BLaER1 (cell line): ENCODE results near the gene TMEM8B.

Source experiments
- H3K27ac ChIP-seq: shearing (Covaris generic); formaldehyde crosslinking; 2 replicates; pipeline ENCODE4 v1.8.1; 2022
- H3K27me3 ChIP-seq: shearing (Covaris generic); formaldehyde crosslinking; 2 replicates; pipeline ENCODE4 v1.8.1; 2022
- H3K36me3 ChIP-seq: shearing (Covaris generic); formaldehyde crosslinking; 2 replicates; pipeline ENCODE4 v1.8.1; 2022
- H3K4me1 ChIP-seq: shearing (Covaris generic); formaldehyde crosslinking; 2 replicates; pipeline ENCODE4 v1.8.1; 2022
- H3K4me2 ChIP-seq: shearing (Covaris generic); formaldehyde crosslinking; 2 replicates; pipeline ENCODE4 v1.8.1; 2022
- H3K4me3 ChIP-seq: shearing (Covaris generic); formaldehyde crosslinking; 2 replicates; pipeline ENCODE4 v1.8.1; 2022
- H3K9ac ChIP-seq: shearing (Covaris generic); formaldehyde crosslinking; 2 replicates; pipeline ENCODE4 v1.8.1; 2022
- H3K9me3 ChIP-seq: shearing (Covaris generic); formaldehyde crosslinking; 2 replicates; pipeline ENCODE4 v1.8.1; 2022
- H4K20me1 ChIP-seq: shearing (Covaris generic); formaldehyde crosslinking; 2 replicates; pipeline ENCODE4 v1.8.1; 2022
- Cebpa-rat ChIP-seq: shearing (Covaris generic); IDR thresholded peaks from 2 replicates; pipeline ENCODE4 v1.8.1; 2022

Gene TMEM8B

DNA sequence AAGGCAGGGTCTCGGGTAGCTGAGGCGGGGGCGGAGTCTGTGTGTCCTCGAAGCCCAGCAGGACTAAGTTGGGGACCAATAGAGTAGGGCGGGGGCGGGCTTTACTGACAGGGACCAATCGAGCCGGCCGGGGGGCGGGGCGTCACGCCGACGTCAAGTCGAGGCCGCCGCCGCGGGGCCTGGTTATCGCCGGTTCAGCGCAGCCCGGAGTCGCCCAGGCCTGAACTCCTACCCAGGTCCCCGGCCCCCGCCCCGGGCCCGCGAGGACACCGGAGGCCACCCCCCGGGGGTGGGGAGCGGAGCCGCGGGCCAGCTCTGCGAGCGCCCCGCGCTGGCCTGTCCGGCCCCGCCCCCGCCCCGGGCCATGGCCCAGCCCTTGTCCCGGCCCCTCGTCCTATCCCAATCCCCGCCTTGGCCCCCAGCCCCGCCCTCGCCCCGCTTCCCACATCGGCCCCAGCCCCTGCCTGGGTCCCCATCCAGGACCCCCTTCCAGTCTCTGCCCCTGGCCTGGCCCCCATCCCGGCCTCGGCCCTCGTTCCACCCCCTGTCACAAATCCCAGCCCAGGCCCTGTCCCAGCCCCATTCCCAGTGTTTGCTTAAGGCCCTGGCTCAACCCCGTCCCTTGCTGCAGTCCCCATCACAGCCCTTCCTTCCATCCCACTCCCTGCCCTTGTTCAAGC, at the start of gene TMEM8B:
TSS of gene TMEM8B (plus strand) at position 145 of the 680 bp plus-strand sequence. CDS start at position 365, 220 bp downstream.
- TF ChIP-seq Cebpa-rat, result no peak
- no peaks in the 10 kb centered on the region for H4K20me1 ChIP-seq
- H3K27me3 ChIP-seq, result no peaks in the 10 kb centered on the region
- H3K4me1 ChIP-seq, result peaks cover 34% of the 10 kb centered on the region
- peak within 1 kb of the TSS; percentile 78 for H3K9ac ChIP-seq
- H3K4me2 ChIP-seq, result peak within 1 kb of the TSS; percentile 96
- peak within 1 kb of the TSS; percentile 64 for H3K27ac ChIP-seq
- H3K36me3 ChIP-seq, result no peaks in the 10 kb centered on the region
- no peaks in the 10 kb centered on the region for H3K9me3 ChIP-seq
- H3K4me3 ChIP-seq, result peak within 1 kb of the TSS; percentile 73

DNA sequence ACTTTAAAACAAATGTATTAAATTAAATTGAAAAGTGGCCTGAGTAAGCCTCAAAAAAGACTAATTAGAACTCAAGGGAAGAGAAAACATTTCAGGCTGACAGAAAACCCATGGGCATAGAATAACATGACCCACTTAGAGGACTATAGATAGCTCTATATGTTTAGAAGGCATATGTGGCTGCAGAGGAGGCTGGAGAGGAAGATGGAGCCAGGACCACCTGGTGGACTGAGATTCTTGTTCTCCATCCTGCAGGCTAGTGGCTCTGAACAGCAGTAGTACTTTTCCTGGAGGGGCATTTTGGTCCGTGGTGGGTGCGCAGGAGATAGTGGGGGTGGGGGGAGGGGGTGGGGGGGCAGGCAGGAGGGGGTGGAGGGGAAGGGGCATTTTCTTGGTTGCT, 48.0 kb upstream of the TMEM8B start:
- H3K36me3 ChIP-seq, result no peaks in the 10 kb centered on the region
- no peak overlapping the region for H3K4me2 ChIP-seq
- no peaks in the 10 kb centered on the region for H3K9me3 ChIP-seq
- no peak overlapping the region for H3K27ac ChIP-seq
- no peak for TF ChIP-seq Cebpa-rat
- H3K27me3 ChIP-seq, result no peaks in the 10 kb centered on the region
- H4K20me1 ChIP-seq, result no peaks in the 10 kb centered on the region
- peaks cover 5% of the 10 kb centered on the region for H3K4me1 ChIP-seq
- no peak overlapping the region for H3K4me3 ChIP-seq
- H3K9ac ChIP-seq, result no peak overlapping the region

DNA sequence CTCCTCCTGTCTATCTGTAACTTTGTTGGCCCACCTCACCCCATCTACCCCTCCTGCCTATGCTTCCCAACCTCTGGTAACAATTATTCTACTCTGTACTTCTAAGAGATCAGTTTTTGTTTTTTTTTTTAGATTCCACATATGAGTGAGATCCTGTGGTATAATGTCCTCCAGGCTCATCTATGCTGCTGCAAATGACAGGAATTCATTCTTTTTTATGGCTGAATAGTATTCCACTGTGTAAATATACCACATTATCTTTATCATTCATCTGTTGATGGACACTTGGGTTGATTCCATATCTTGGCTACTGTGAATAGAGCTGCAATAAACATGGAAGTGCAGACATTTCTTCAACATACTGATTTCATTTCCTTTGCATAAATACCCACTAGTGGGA, 45.6 kb upstream of the TMEM8B start:
- H3K9ac ChIP-seq, result no peak overlapping the region
- H3K27ac ChIP-seq, result no peak overlapping the region
- no peak for TF ChIP-seq Cebpa-rat
- H4K20me1 ChIP-seq, result no peaks in the 10 kb centered on the region
- no peaks in the 10 kb centered on the region for H3K9me3 ChIP-seq
- H3K4me2 ChIP-seq, result no peak overlapping the region
- no peak overlapping the region for H3K4me3 ChIP-seq
- peaks cover 5% of the 10 kb centered on the region; the same call in 1 of the 2 replicates for H3K4me1 ChIP-seq
- no peaks in the 10 kb centered on the region for H3K36me3 ChIP-seq
- no peaks in the 10 kb centered on the region for H3K27me3 ChIP-seq

- TF ChIP-seq Cebpa-rat, result no peak
- Histone ChIP-seq H4K20me1 (no peaks in the 10 kb centered on the region), H3K27me3 (peaks cover 17% of the 10 kb centered on the region), H3K4me1 (peaks cover 12% of the 10 kb centered on the region; the same call in 1 of the 2 replicates), H3K4me2 (no peak overlapping the region), H3K36me3 (no peaks in the 10 kb centered on the region), H3K4me3 (no peak overlapping the region), H3K9me3 (no peaks in the 10 kb centered on the region), H3K27ac (no peak overlapping the region), H3K9ac (no peak overlapping the region)
Measured at GRCh38 chr9:35789541-35789940, 39.5 kb upstream of the TMEM8B start.

DNA sequence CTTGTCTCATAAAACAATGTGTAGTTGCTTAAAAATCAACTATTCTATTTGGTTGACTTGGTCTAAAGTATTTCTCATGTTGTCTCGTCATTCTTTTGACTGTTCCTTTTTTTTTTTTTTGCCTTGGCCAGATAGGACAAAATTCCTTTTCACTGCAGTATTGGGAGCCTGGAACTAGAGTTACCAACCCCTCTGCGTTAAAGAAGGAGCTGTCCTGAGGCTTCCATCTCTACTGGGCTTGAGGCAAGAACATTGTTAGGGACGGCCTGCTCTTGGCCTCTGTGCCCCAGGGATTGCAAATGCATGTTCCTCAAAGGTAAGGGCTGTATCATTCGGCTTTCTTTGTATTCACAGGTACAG, 39.0 kb upstream of the TMEM8B start:
- no peak for TF ChIP-seq Cebpa-rat
- H4K20me1 ChIP-seq, result no peaks in the 10 kb centered on the region
- no peak overlapping the region for H3K4me2 ChIP-seq
- H3K27ac ChIP-seq, result no peak overlapping the region
- H3K36me3 ChIP-seq, result no peaks in the 10 kb centered on the region
- no peaks in the 10 kb centered on the region for H3K9me3 ChIP-seq
- no peak overlapping the region for H3K4me3 ChIP-seq
- H3K27me3 ChIP-seq, result peaks cover 17% of the 10 kb centered on the region
- H3K4me1 ChIP-seq, result peaks cover 12% of the 10 kb centered on the region; the same call in 1 of the 2 replicates
- no peak overlapping the region for H3K9ac ChIP-seq

DNA sequence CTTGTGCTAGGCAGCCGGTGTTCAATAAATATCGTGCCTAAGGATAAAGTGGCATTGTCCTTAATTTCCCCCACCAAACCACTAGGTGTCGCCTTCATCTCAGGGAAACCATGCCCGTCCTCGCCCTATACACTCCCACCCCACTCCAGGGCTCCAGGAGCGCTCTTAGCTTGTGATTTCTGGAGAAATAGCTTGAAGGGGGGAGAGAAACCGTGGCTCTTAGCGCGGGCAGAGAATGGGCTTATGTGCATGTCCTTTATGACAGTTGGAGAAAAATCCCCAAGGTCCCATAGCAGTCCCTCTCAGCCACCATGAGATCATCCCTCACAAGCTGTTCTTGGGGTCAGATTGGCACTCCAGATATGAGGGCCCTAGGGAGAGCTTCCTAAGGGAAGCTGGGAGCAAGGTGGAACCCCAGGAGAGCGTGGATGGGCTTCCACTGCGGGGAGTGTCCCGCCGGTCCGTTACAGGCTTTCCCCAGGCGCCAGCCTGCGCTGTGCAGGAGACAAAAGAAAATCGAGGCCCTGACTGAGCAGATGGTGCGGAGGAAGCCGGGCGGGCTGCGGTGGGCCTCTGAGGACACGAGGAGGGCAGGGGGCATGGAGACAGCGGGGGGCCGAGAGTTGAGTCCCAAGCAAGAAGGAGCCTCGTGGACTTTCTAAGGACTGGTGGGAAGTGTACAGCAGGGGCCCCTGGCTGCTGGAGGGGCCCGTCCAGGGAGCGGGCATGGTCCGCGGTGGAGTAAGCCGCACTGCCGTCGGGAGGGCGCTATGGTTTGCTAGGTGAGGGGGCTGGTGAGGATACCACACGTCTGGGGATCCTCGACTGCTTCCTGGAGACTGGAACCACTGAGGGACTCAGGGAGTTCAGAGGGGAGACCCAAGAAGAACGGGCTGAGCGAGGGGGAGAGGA, 38.4 kb upstream of the TMEM8B start:
- no peak overlapping the region for H3K27ac ChIP-seq
- H3K36me3 ChIP-seq, result no peaks in the 10 kb centered on the region
- H3K4me3 ChIP-seq, result no peak overlapping the region
- peaks cover 17% of the 10 kb centered on the region for H3K27me3 ChIP-seq
- TF ChIP-seq Cebpa-rat, result no peak
- no peaks in the 10 kb centered on the region for H3K9me3 ChIP-seq
- peaks cover 12% of the 10 kb centered on the region; the same call in 1 of the 2 replicates for H3K4me1 ChIP-seq
- H3K9ac ChIP-seq, result no peak overlapping the region
- peak overlapping the region; percentile 14; the same call in 1 of the 2 replicates for H3K4me2 ChIP-seq
- H4K20me1 ChIP-seq, result no peaks in the 10 kb centered on the region

DNA sequence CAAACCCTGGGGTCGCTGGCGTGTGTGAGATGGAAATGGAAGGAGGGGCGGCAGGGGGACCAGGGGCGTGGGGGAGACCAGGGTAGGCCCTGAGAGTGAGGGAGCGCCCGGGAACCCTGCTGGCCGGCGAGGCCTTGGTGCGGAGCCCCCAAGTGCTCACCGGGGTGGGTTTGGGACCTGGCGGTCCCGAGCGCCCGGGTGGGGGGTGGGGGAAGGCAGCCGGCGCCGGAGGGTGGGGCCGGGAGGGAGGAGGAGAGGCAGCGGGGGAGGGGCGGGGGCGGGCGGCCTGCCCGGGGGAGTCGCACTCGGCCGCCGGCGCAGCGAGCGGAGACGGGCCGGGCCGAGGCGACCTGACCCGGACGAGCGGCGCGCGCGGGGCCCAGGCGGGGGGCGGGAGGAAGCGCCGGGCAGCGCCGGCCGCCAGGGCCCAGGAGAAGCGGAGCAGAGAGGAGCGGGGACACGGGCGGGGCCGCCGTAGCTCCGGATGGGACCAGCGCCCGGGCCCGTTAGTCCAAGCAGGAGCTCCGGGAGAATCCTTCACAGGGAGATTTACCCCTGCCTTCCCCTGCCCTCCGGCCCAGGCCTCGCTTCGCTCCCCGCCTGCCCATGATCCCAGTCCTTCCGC, 37.6 kb upstream of the TMEM8B start, which contains the start of gene NPR2:
TSS of gene NPR2 (plus strand) at position 295 of the 625 bp plus-strand sequence. CDS start 818 bp downstream, outside the sequence.
- no peak for TF ChIP-seq Cebpa-rat
- H4K20me1 ChIP-seq, result no peaks in the 10 kb centered on the region
- H3K27ac ChIP-seq, result no peak within 1 kb of the TSS
- peak within 1 kb of the TSS; percentile 44 for H3K4me2 ChIP-seq
- H3K9ac ChIP-seq, result no peak within 1 kb of the TSS
- no peaks in the 10 kb centered on the region for H3K36me3 ChIP-seq
- peaks cover 17% of the 10 kb centered on the region for H3K27me3 ChIP-seq
- no peaks in the 10 kb centered on the region for H3K9me3 ChIP-seq
- peak within 1 kb of the TSS; percentile 45; the same call in 1 of the 2 replicates for H3K4me3 ChIP-seq
- H3K4me1 ChIP-seq, result peaks cover 12% of the 10 kb centered on the region; the same call in 1 of the 2 replicates

GRCh38 chr9:35792024-35792813, 36.8 kb upstream of the TMEM8B start:
- H3K9ac ChIP-seq, result no peak overlapping the region
- H4K20me1 ChIP-seq, result no peaks in the 10 kb centered on the region
- peaks cover 17% of the 10 kb centered on the region for H3K27me3 ChIP-seq
- H3K36me3 ChIP-seq, result no peaks in the 10 kb centered on the region
- TF ChIP-seq Cebpa-rat, result no peak
- H3K4me3 ChIP-seq, result no peak overlapping the region
- H3K9me3 ChIP-seq, result no peaks in the 10 kb centered on the region
- H3K27ac ChIP-seq, result no peak overlapping the region
- peaks cover 12% of the 10 kb centered on the region; the same call in 1 of the 2 replicates for H3K4me1 ChIP-seq
- H3K4me2 ChIP-seq, result no peak overlapping the region

DNA sequence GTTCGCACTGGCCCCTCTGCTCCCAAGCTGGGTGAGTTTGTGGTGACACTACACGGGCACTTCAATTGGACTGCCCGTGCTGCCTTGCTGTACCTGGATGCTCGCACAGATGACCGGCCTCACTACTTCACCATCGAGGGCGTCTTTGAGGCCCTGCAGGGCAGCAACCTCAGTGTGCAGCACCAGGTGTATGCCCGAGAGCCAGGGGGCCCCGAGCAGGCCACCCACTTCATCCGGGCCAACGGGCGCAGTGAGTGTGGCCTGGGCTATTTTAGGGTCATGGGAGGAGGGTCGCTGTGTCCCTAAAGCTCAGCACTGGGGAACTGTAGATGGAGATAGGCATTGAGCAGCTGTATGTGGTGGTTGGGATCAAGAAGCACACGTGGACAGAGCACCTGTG, 36.2 kb upstream of the TMEM8B start:
- no peak overlapping the region for H3K4me2 ChIP-seq
- no peaks in the 10 kb centered on the region for H4K20me1 ChIP-seq
- no peaks in the 10 kb centered on the region for H3K36me3 ChIP-seq
- H3K27ac ChIP-seq, result no peak overlapping the region
- H3K9ac ChIP-seq, result no peak overlapping the region
- peaks cover 17% of the 10 kb centered on the region for H3K27me3 ChIP-seq
- TF ChIP-seq Cebpa-rat, result no peak
- peaks cover 8% of the 10 kb centered on the region; the same call in 1 of the 2 replicates for H3K4me1 ChIP-seq
- H3K4me3 ChIP-seq, result no peak overlapping the region
- H3K9me3 ChIP-seq, result no peaks in the 10 kb centered on the region
